ENCODE measurements around the gene GSE1. TPM values are rescaled to one million over a fixed set of nuclear protein-coding genes. Genes with fewer than 3 reads are reported as not detected.
"Not testable (repeated sequence)": the region's sequence is repeated elsewhere in the genome, so short reads cannot be mapped to it uniquely, and the experiment has no call there.

Gene GSE1
- polyA plus RNA-seq, 3 donors = 62.2 to 81.9 (median 73.5) TPM

DNA sequence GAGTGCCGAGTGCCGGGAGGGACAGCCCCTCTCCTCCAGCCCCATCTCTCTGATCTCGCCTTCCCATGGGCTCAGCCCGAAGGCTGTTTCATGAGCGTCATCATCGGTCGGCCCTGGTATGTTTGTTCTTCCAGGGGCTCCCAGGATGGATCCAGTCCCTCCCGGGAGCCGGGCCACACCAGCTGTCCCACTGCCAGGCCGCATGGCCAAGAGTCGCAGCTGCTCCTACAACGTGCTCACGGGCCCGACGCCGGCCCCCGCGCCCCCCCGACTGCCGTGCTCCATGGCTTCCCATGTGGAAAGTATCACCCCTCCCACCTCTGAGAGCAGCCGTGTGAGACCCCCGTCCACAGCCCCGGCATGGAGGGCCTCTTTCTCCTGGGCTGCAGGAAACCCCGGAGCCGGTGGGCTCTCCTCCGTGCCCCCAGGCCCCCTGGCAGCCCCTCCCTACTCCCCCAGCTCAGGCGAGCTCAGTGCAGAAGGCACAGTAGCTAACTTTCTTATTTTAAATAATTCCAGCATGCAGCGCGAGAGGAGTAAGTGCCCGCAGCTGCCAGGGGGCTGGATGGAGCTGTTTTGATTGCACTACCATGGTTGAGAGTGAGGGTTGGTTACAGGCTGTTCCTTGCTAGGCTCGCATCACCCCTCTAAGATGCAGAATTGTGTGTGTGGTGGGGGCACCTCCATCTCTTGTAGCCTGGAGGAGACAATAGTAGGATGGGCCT, 26.6 kb upstream of the GSE1 start:
- no peak for DNase-seq (ENCODE audit: extremely low read depth in 1 of 11, low read depth in 9 of 11, low spot score in 4 of 11)

DNA sequence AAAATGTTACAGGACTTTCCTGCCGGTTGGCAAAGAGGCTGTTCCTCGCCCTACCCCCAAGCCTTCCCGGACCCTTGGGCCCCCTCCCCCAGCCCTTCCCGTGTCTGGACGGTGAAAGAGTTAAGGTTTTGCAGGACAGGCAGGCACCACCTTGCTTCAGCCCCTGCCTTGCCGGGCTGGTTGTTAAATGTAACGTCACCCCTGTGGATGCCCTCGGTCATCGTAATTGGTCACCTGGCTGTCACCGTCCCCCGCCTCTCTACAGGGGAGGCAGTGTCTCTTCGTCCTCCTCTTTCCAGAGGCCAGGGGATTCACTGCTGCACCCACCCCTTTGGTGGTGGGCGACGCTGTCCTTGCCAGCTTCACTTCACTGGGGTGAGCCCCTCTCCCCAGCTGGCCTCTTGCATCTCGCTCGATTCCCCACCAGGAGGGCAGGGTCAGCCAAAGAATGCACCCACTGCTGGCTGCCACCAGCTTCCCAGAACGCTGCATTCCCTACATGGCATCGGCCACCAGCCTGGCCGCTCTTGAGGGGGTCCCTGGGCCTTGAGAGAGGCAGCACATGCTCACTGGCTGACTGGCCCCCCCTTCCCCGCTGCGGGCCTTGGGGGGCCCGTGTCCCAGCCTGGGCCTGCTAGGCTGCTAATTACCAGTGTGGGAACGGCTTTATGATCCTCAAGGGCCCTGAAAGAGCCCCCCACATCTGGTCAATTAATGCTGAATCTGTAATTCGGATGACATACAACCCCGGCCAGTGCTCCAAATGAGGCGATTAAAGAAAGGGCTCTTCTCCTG, 25.2 kb upstream of the GSE1 start:
- no peak for DNase-seq (ENCODE audit: extremely low read depth in 1 of 11, low read depth in 9 of 11, low spot score in 4 of 11)

DNA sequence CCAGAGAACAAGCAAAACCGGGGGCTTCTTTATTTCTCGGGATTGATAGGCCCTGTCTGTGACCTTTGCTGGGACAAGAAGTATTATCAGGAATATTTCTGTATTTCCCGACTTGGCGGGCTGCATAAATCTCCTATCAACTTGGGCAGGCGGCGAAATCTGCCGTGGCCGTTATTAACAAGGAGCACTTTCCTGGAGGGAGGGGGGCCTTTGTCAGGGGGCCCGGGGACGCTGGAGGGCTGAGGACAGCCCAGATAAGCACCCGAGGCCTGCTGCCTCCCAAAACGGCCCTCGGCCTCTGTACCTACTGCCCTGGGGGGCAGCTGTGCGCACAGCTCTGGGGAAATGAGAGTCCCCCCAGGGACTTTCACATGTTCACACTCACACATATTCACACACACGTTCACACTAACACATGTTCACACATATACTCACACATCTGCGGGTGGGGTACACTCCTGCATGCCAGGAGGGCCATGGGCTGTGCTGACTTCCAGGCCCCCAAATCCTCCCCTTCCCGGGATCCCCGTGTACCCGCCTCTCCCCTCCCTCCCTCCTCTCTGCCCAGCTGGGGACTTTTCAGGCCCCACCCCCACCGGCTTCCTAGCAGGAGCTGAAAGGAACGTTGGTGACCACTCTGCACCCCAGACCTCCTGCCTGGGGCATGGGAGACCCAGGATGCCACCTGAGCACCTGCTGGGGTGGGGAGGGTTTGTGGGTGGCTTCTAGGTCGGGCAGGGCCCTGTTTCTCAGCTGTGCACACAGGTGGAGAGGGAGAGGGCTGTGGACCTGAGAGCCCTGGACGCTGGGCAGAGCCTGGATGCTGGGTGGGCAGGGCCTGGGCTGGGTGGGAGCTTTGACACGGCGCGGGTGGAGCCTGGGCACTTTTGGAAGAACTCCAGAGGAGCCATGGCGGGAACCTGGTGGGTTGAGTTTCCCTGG, 24.3 kb upstream of the GSE1 start:
- DNase-seq (ENCODE audit: extremely low read depth in 1 of 11, low read depth in 9 of 11, low spot score in 4 of 11) = no peak

- no peak for DNase-seq (ENCODE audit: extremely low read depth in 1 of 11, low read depth in 9 of 11, low spot score in 4 of 11)
These were observed 23.2 kb upstream of the GSE1 start for GRCh38 chr16:85589688-85590505.

DNA sequence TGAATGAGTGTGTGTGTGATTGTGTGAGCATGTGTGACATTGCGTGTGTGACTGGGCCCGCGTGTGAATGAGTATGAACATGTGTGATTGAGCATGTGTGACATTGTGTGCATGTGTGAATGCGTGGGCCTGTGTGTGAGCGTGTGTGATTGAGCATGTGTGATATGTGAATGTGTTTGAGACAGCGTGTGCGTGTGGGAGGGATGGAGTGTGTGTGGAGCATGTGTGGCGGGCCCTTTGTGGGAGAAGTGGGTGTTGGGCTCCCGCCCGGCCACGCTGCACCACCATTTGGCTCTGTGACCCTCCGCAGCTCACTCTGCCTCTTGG, 22.7 kb upstream of the GSE1 start:
- DNase-seq (ENCODE audit: extremely low read depth in 1 of 11, low read depth in 9 of 11, low spot score in 4 of 11) = no peak

- DNase-seq (ENCODE audit: extremely low read depth in 1 of 11, low read depth in 9 of 11, low spot score in 4 of 11) = no peak
These were observed 21.7 kb upstream of the GSE1 start for GRCh38 chr16:85591381-85591780.

DNA sequence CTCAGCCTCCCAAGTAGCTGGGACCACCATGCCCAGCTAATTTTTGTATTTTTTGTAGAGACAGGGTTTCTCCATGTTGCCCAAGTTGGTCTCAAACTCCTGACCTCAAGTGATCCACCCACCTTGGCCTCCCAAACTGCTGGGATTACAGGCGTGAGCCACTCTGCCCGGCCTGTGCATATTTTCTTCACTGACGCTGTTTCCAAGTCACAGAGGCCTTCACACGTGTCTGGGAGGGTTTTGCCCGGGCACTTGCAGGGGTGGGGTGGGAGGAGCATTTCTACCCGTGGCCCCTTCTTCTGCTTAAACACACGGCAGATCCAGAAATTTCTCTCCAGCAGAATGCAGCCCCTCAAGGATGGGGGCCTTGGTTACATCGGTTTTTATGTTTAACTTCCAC, 20.8 kb upstream of the GSE1 start:
- DNase-seq (ENCODE audit: extremely low read depth in 1 of 11, low read depth in 9 of 11, low spot score in 4 of 11) = not testable (repeated sequence)

- no peak for DNase-seq (ENCODE audit: extremely low read depth in 1 of 11, low read depth in 9 of 11, low spot score in 4 of 11)
These were observed 20.2 kb upstream of the GSE1 start for GRCh38 chr16:85592700-85593493.

GRCh38 chr16:85593494-85594221, 19.5 kb upstream of the GSE1 start:
- DNase-seq (ENCODE audit: extremely low read depth in 1 of 11, low read depth in 9 of 11, low spot score in 4 of 11) = no peak

DNA sequence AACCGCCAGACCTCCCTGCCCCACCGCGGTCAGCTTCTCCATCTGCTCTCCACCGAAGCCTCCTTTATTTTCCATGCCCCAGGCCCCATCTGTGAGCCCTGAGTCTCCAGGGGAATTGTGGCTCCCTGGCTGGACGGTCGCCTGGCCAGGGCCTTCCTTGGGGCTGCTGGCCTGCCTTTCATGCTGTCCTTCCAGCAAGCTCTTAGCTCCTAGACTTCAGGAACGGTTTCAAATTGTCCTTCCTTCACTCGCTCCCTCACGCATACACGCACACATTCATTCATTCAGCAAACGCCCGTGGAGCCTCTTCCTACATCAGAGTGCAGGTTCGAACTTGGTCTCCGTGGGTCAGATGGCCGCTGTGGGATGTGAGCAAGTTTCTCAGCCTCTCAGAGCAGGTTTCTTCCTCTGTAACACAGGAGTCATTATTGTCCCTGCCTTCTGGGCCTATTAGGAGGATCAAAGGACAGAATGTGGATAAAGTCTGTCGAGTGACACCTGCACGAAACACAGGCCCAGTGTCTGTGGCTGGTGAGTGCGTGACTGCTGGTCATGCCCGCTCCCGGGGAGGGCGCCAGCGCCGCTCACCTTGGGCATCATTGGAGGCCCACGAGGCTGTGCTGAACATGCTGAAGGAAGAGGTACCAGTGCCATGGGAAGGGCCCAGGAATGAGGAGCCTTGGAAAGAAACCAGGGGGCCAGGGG, 18.7 kb upstream of the GSE1 start:
- DNase-seq (ENCODE audit: extremely low read depth in 1 of 11, low read depth in 9 of 11, low spot score in 4 of 11) = no peak

GRCh38 chr16:85594978-85595661, 18.0 kb upstream of the GSE1 start:
- no peak for DNase-seq (ENCODE audit: extremely low read depth in 1 of 11, low read depth in 9 of 11, low spot score in 4 of 11)

- DNase-seq (ENCODE audit: extremely low read depth in 1 of 11, low read depth in 9 of 11, low spot score in 4 of 11) = no peak
These were observed 17.2 kb upstream of the GSE1 start for GRCh38 chr16:85595812-85596502.

- DNase-seq (ENCODE audit: extremely low read depth in 1 of 11, low read depth in 9 of 11, low spot score in 4 of 11) = no peak
These were observed 15.0 kb upstream of the GSE1 start for GRCh38 chr16:85598141-85598540.

DNA sequence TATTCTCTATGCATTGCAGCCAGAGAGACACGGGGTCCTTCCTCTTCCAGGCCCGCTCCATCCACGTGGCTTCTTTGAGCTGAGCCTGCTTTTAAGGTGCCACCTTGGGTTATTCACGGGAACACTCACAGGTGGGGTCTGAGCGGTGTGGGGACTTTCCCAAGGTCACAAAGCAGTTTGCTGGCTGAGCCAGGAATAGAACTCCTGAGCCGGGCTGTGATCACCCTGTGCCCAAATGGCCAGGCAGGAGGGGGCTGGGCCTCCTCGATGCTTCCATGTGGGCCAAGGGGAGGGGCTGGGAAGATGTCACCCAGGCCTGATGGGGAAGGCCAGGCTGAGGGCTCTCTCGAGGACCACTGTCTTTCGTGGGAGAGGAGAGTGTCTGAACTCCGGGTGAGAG, 13.0 kb upstream of the GSE1 start:
- no peak for DNase-seq (ENCODE audit: extremely low read depth in 1 of 11, low read depth in 9 of 11, low spot score in 4 of 11)

GRCh38 chr16:85600530-85601271, 12.4 kb upstream of the GSE1 start:
- no peak for DNase-seq (ENCODE audit: extremely low read depth in 1 of 11, low read depth in 9 of 11, low spot score in 4 of 11)
